Measurements from ENCODE around the gene ATAD3C. TPM values are rescaled to one million over a fixed set of nuclear protein-coding genes. Genes with fewer than 3 reads are reported as not detected.
"Not testable (repeated sequence)": the region's sequence is repeated elsewhere in the genome, so short reads cannot be mapped to it uniquely, and the experiment has no call there.

Gene ATAD3C
- total and polyA plus RNA-seq, 7 experiments from 2014 or later, result 0.61 to 2.0 (median 1.3) TPM

GRCh38 chr1:1504777-1505365 lies 55.4 kb downstream of the ATAD3C start:
- peak overlapping the region; percentile 71 to 94 (median 89) for H3K27ac Mint-ChIP-seq
- ATAC-seq, result peak; percentile 75
- Histone ChIP-seq H3K27ac (ENCODE audit: low read depth, low read length) (peak overlapping the region; percentile 45), H3K4me3 (ENCODE audit: low read length) (peak overlapping the region; percentile 30)
- H3K4me1 ChIP-seq (ENCODE audit: control insufficient read depth in 2 of 2, insufficient read depth in 2 of 2, low read length in 2 of 2); H3K36me3 Mint-ChIP-seq; H3K36me3 ChIP-seq (ENCODE audit: control insufficient read depth in 2 of 3, insufficient read depth in 3 of 3, low read length in 3 of 3); H3K27me3 Mint-ChIP-seq; H3K9me3 Mint-ChIP-seq; H3K9me3 ChIP-seq (ENCODE audit: control insufficient read depth in 2 of 3, low read length in 3 of 3); H3K27me3 ChIP-seq (ENCODE audit: control insufficient read depth in 2 of 2, insufficient read depth in 2 of 2, low read length in 2 of 2): not testable (repeated sequence)
- POLR2A ChIA-PET, result interaction anchor here (0.6 to 1.2 kb wide), 3 partner anchors 69 to 111 kb away, joined by 3 read pairs; partner anchors contain the start of gene MIB2
- intact Hi-C loops (cut with micrococcal nuclease), result loop anchor here (2.0 kb wide), 1 partner anchor 106 kb away; the partner anchor contains the start of gene CCNL2 (in 2 of the 2)
- peaks cover 8 to 18% (median 12%) of the 10 kb centered on the region in 7 donors for H3K4me1 Mint-ChIP-seq
- H3K4me3 Mint-ChIP-seq, result peak overlapping the region; percentile 74 to 95 (median 86)
- CTCF ChIA-PET, result interaction anchor here (0.6 to 1.2 kb wide), 5 partner anchors 17 to 318 kb away, joined by 3 to 4 read pairs (median 3); no protein-coding TSS in a partner anchor
- peak; percentile 52 to 77 (median 73) for DNase-seq

DNA sequence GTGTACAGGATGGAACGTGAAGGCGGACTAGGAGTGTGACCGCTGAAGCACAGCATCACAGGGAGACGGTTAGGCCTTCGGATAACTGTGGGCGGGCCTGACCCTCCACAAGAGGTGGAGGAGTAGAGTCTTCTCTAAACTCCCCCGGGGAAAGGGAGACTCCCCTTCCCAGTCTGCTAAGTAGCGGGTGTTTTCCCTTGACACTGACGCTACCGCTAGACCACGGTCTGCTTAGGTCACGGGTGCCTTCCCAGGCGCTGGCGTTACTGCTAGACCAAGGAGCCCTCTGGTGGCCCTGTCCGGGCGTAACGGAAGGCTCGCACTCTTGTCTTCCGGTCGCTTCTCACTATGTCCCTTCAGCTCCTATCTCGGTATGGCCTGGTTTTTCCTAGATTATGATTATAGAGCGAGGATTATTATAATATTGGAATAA lies 55.9 kb downstream of the ATAD3C start:
- not testable (repeated sequence) for H3K27me3 Mint-ChIP-seq; H3K4me1 ChIP-seq (ENCODE audit: control insufficient read depth in 2 of 2, insufficient read depth in 2 of 2, low read length in 2 of 2); H3K36me3 Mint-ChIP-seq; H3K9me3 Mint-ChIP-seq; DNase-seq; H3K9me3 ChIP-seq (ENCODE audit: control insufficient read depth in 2 of 3, low read length in 3 of 3); H3K36me3 ChIP-seq (ENCODE audit: control insufficient read depth in 2 of 3, insufficient read depth in 3 of 3, low read length in 3 of 3); H3K27me3 ChIP-seq (ENCODE audit: control insufficient read depth in 2 of 2, insufficient read depth in 2 of 2, low read length in 2 of 2)
- Mint-ChIP-seq H3K4me1 (peaks cover 8 to 18% (median 12%) of the 10 kb centered on the region in 7 donors), H3K4me3 (peak overlapping the region; percentile 74 to 95 (median 86)), H3K27ac (peak overlapping the region; percentile 71 to 94 (median 89))
- ChIA-PET CTCF (interaction anchor here (1.1 to 1.2 kb wide), 2 partner anchors 16 to 64 kb away, joined by 3 read pairs; no protein-coding TSS in a partner anchor), POLR2A (interaction anchor here (1.2 kb wide), 1 partner anchor 110 kb away, joined by 3 read pairs; the partner anchor contains the start of gene MIB2)
- intact Hi-C loops (cut with micrococcal nuclease), result loop anchor here (2.0 kb wide), 1 partner anchor 107 kb away; the partner anchor contains the start of gene CCNL2 (in 2 of the 2)
- H3K4me3 ChIP-seq (ENCODE audit: low read length), result peak overlapping the region; percentile 30
- peak; percentile 75 for ATAC-seq
- peak overlapping the region; percentile 45 for H3K27ac ChIP-seq (ENCODE audit: low read depth, low read length)

DNA sequence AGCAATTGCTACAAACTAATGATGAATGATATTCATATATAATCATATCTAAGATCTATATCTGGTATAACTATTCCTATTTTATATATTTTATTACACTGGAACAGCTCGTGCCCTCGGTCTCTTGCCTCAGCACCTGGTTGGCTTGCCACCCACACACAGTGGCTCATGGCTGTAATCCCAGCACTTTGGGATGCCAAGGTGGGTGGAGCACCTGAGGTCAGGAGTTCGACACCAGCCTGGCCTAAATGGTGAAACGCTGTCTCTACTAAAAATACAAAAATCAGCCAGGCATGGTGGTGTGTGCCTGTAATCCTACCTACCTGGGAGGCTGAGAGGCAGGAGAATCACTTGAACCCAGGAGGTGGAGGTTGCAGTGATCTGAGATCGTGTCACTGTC lies 56.3 kb downstream of the ATAD3C start:
- Mint-ChIP-seq H3K4me1 (peaks cover 9 to 20% (median 14%) of the 10 kb centered on the region in 7 donors), H3K4me3 (peak overlapping the region; percentile 15 to 95 (median 84)), H3K27ac (peak overlapping the region in 7 of 9 donors; percentile 19 to 89 (median 77))
- H3K4me1 ChIP-seq (ENCODE audit: control insufficient read depth in 2 of 2, insufficient read depth in 2 of 2, low read length in 2 of 2); CTCF ChIA-PET; H3K4me3 ChIP-seq (ENCODE audit: low read length); H3K9me3 Mint-ChIP-seq; H3K27me3 ChIP-seq (ENCODE audit: control insufficient read depth in 2 of 2, insufficient read depth in 2 of 2, low read length in 2 of 2); H3K27me3 Mint-ChIP-seq; H3K9me3 ChIP-seq (ENCODE audit: control insufficient read depth in 2 of 3, low read length in 3 of 3); H3K36me3 Mint-ChIP-seq; POLR2A ChIA-PET; DNase-seq; H3K27ac ChIP-seq (ENCODE audit: low read depth, low read length); H3K36me3 ChIP-seq (ENCODE audit: control insufficient read depth in 2 of 3, insufficient read depth in 3 of 3, low read length in 3 of 3); ATAC-seq: not testable (repeated sequence)
- intact Hi-C loops (cut with micrococcal nuclease), result loop anchor here (2.0 kb wide), 1 partner anchor 107 kb away; the partner anchor contains the start of gene CCNL2 (in 2 of the 2)

- Mint-ChIP-seq H3K36me3 (no peaks in the 10 kb centered on the region), H3K27ac (peak overlapping the region in 1 of 9 donors; percentile 38), H3K4me3 (no peak overlapping the region), H3K27me3 (no peaks in the 10 kb centered on the region), H3K4me1 (peaks cover 14 to 25% (median 19%) of the 10 kb centered on the region in 7 donors), H3K9me3 (no peaks in the 10 kb centered on the region)
- no peak overlapping the region for H3K4me3 ChIP-seq (ENCODE audit: low read length)
- ChIA-PET POLR2A (interaction anchor here (0.7 kb wide), 1 partner anchor 504 kb away, joined by 4 read pairs; no protein-coding TSS in a partner anchor), CTCF (no interaction called here)
- DNase-seq (no peak), ATAC-seq (no peak)
- intact Hi-C loops (cut with micrococcal nuclease), result no loop called here
- no peak overlapping the region for H3K27ac ChIP-seq (ENCODE audit: low read depth, low read length)
- no peaks in the 10 kb centered on the region for H3K27me3 ChIP-seq (ENCODE audit: control insufficient read depth in 2 of 2, insufficient read depth in 2 of 2, low read length in 2 of 2)
- peaks cover 4 to 5% of the 10 kb centered on the region in 2 donors for H3K4me1 ChIP-seq (ENCODE audit: control insufficient read depth in 2 of 2, insufficient read depth in 2 of 2, low read length in 2 of 2)
- no peaks in the 10 kb centered on the region for H3K9me3 ChIP-seq (ENCODE audit: control insufficient read depth in 2 of 3, low read length in 3 of 3)
- H3K36me3 ChIP-seq (ENCODE audit: control insufficient read depth in 2 of 3, insufficient read depth in 3 of 3, low read length in 3 of 3), result peaks cover 0 to 3% (median 0%) of the 10 kb centered on the region in 3 experiments
Measured at GRCh38 chr1:1507305-1507704, 57.8 kb downstream of the ATAD3C start.

GRCh38 chr1:1508775-1509464 lies 59.4 kb downstream of the ATAD3C start:
- ATAC-seq; H3K36me3 Mint-ChIP-seq; H3K9me3 ChIP-seq (ENCODE audit: control insufficient read depth in 2 of 3, low read length in 3 of 3); H3K9me3 Mint-ChIP-seq; intact Hi-C loops (cut with micrococcal nuclease); H3K27me3 ChIP-seq (ENCODE audit: control insufficient read depth in 2 of 2, insufficient read depth in 2 of 2, low read length in 2 of 2); DNase-seq; H3K27me3 Mint-ChIP-seq; H3K4me3 Mint-ChIP-seq; H3K27ac ChIP-seq (ENCODE audit: low read depth, low read length); H3K27ac Mint-ChIP-seq; H3K4me1 ChIP-seq (ENCODE audit: control insufficient read depth in 2 of 2, insufficient read depth in 2 of 2, low read length in 2 of 2); CTCF ChIA-PET; H3K4me3 ChIP-seq (ENCODE audit: low read length); H3K36me3 ChIP-seq (ENCODE audit: control insufficient read depth in 2 of 3, insufficient read depth in 3 of 3, low read length in 3 of 3); POLR2A ChIA-PET: not testable (repeated sequence)
- peaks cover 14 to 27% (median 22%) of the 10 kb centered on the region in 7 donors for H3K4me1 Mint-ChIP-seq

GRCh38 chr1:1509465-1509850 lies 60.0 kb downstream of the ATAD3C start:
- POLR2A ChIA-PET; intact Hi-C loops (cut with micrococcal nuclease); H3K4me3 ChIP-seq (ENCODE audit: low read length); H3K27ac Mint-ChIP-seq; ATAC-seq; H3K27me3 ChIP-seq (ENCODE audit: control insufficient read depth in 2 of 2, insufficient read depth in 2 of 2, low read length in 2 of 2); H3K36me3 ChIP-seq (ENCODE audit: control insufficient read depth in 2 of 3, insufficient read depth in 3 of 3, low read length in 3 of 3); CTCF ChIA-PET; H3K27me3 Mint-ChIP-seq; H3K4me3 Mint-ChIP-seq; DNase-seq; H3K4me1 ChIP-seq (ENCODE audit: control insufficient read depth in 2 of 2, insufficient read depth in 2 of 2, low read length in 2 of 2); H3K27ac ChIP-seq (ENCODE audit: low read depth, low read length); H3K9me3 ChIP-seq (ENCODE audit: control insufficient read depth in 2 of 3, low read length in 3 of 3); H3K9me3 Mint-ChIP-seq; H3K36me3 Mint-ChIP-seq: not testable (repeated sequence)
- peaks cover 14 to 27% (median 23%) of the 10 kb centered on the region in 7 donors for H3K4me1 Mint-ChIP-seq
